Fibroblast of lung (primary cell): ENCODE data around the gene RMC1. TPM values are rescaled to one million over a fixed set of nuclear protein-coding genes. Genes with fewer than 3 reads are reported as not detected.

Source experiments
- DNase-seq, 2 donors: peaks; one replicate each; pipeline versions ENCODE4 v3.0.0 to v3.0.0-alpha.2; 2010; ENCODE audit warnings: low read depth in 2 of 2
- H2AFZ ChIP-seq: 2 replicates; pipeline ENCODE4 v1.5.1; 2012; ENCODE audit warnings: low read length, control low read depth, inconsistent platforms
- H3K27ac ChIP-seq: 2 replicates; pipeline ENCODE4 v1.5.1; 2011; ENCODE audit warnings: low read length, control low read depth; ENCODE audit not compliant: insufficient read depth
- H3K27me3 ChIP-seq: 2 replicates; pipeline ENCODE4 v1.5.1; 2011; ENCODE audit warnings: mild to moderate bottlenecking, low read length; ENCODE audit not compliant: control insufficient read depth, insufficient read depth
- H3K36me3 ChIP-seq: 2 replicates; pipeline ENCODE4 v1.5.1; 2011; ENCODE audit warnings: low read length; ENCODE audit not compliant: control insufficient read depth, insufficient read depth
- H3K4me1 ChIP-seq: 2 replicates; pipeline ENCODE4 v1.5.1; 2011; ENCODE audit warnings: low read length; ENCODE audit not compliant: control insufficient read depth, insufficient read depth; ENCODE audit errors: extremely low read depth
- H3K4me2 ChIP-seq: 2 replicates; pipeline ENCODE4 v1.5.1; 2011; ENCODE audit warnings: low read length, control low read depth; ENCODE audit not compliant: insufficient read depth; ENCODE audit errors: extremely low read depth
- H3K4me3 ChIP-seq, 4 experiments: fragments of 200-600 bp in 1 of 4; sonication (generic) in 1 of 4; replicated peaks in 1 of 4; 2 replicates each; pipeline ENCODE4 v1.5.1; 2011 to 2016; ENCODE audit warnings: low read length in 4 of 4, low read depth in 3 of 4, mild to moderate bottlenecking in 3 of 4, control low read depth in 2 of 4, inconsistent platforms in 1 of 4, mixed read lengths in 1 of 4; ENCODE audit not compliant: insufficient read depth in 1 of 4; ENCODE audit errors: control extremely low read depth in 1 of 4
- H3K79me2 ChIP-seq: 2 replicates; pipeline ENCODE4 v1.5.1; 2012; ENCODE audit warnings: mild to moderate bottlenecking, low read length, inconsistent platforms; ENCODE audit not compliant: control insufficient read depth, insufficient read depth
- H3K9ac ChIP-seq: 2 replicates; pipeline ENCODE4 v1.5.1; 2011; ENCODE audit warnings: mild to moderate bottlenecking, low read length, control low read depth; ENCODE audit not compliant: insufficient read depth
- H3K9me3 ChIP-seq: 2 replicates; pipeline ENCODE4 v1.5.1; 2012; ENCODE audit warnings: low read depth, low read length; ENCODE audit not compliant: control insufficient read depth, insufficient read depth
- H4K20me1 ChIP-seq: 2 replicates; pipeline ENCODE4 v1.5.1; 2011; ENCODE audit warnings: low read length; ENCODE audit not compliant: control insufficient read depth, insufficient read depth; ENCODE audit errors: extremely low read depth
- EZH2 ChIP-seq: IDR thresholded peaks from 2 replicates; pipeline ENCODE4 v1.5.1; 2012; ENCODE audit warnings: low read length, control low read depth, mild to moderate bottlenecking; ENCODE audit errors: missing control alignments
- polyA plus RNA-seq, 2 donors: library from polyadenylated mRNA; depleted of rRNA in 1 of 2; stranded (reverse) in 1 of 2; unstranded in 1 of 2; fragments of >200 nt; gene quantifications; 2 replicates each; pipeline ENCODE4 v1.2.1, GENCODE V29; 2011 to 2012; ENCODE audit warnings: missing spikeins in 1 of 2
- total RNA-seq: library from RNA; depleted of rRNA; stranded (reverse); fragments of >200 nt; gene quantifications from 2 replicates; pipeline ENCODE4 v1.2.1, GENCODE V29; 2014
- TF ChIP-seq, protein P1 (sequence below), 2 donors: IDR thresholded peaks in 1 of 2; conservative IDR thresholded peaks in 1 of 2; 1 replicate in 1 of 2; 2 replicates in 1 of 2; pipeline ENCODE4 v1.5.1; 2011 to 2012; ENCODE audit warnings: low read length in 2 of 2, control low read depth in 1 of 2, inconsistent platforms in 1 of 2, low read depth in 1 of 2, mild to moderate bottlenecking in 1 of 2

RMC1 gene
- total and polyA plus RNA-seq, 2 donors (not counting 1 experiment from before 2014, with no cell fraction given): 22.5 to 29.6 TPM

GRCh38 chr18:23539296-23539695 lies 36.0 kb downstream of the RMC1 start:
- H3K4me2 ChIP-seq: no peak overlapping the region
- TF ChIP-seq, protein P1, sequence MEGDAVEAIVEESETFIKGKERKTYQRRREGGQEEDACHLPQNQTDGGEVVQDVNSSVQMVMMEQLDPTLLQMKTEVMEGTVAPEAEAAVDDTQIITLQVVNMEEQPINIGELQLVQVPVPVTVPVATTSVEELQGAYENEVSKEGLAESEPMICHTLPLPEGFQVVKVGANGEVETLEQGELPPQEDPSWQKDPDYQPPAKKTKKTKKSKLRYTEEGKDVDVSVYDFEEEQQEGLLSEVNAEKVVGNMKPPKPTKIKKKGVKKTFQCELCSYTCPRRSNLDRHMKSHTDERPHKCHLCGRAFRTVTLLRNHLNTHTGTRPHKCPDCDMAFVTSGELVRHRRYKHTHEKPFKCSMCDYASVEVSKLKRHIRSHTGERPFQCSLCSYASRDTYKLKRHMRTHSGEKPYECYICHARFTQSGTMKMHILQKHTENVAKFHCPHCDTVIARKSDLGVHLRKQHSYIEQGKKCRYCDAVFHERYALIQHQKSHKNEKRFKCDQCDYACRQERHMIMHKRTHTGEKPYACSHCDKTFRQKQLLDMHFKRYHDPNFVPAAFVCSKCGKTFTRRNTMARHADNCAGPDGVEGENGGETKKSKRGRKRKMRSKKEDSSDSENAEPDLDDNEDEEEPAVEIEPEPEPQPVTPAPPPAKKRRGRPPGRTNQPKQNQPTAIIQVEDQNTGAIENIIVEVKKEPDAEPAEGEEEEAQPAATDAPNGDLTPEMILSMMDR (conservative IDR thresholded peaks at IDR 0.05 in 1 of 2, IDR thresholded peaks at IDR 0.05 in 1 of 2; ENCODE audit: low read depth in 1 of 2, low read length in 2 of 2): no peak
- TF ChIP-seq EZH2: no peak

DNA sequence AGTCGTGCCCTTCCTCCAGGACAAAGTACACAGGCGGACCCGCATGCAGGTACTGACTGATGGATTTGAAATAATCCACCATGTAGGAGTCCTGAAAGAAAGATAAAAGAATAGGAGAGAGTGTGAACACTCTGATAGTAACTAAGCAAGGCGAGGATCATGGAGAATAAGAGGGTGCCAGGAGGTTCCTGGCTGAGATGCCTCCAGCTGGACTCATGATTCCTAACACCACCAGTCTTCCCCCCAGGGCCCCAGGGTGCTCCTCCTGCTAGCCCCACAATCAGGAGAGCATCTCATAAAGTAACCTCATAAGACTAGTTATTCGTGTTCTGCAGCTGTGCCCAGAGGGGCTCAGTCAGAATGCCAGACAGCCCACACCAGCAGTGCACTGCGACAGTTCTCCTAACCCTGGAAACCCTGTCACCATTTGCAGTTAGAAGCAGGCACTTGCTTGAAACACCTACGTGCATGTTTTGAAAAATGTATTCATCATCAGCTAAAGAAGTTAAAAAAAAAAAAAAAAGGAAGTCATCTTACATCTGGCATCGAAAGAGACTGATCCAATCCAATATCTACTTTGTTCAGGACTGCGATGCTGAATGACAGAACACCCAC lies 36.7 kb downstream of the RMC1 start:
- H3K4me1 ChIP-seq: no peaks in the 10 kb centered on the region
- H3K4me2 ChIP-seq: no peak overlapping the region
- no peaks in the 10 kb centered on the region for H3K27me3 ChIP-seq
- no peak overlapping the region for H3K9ac ChIP-seq
- TF ChIP-seq, protein P1 (conservative IDR thresholded peaks at IDR 0.05 in 1 of 2, IDR thresholded peaks at IDR 0.05 in 1 of 2; ENCODE audit: low read depth in 1 of 2, low read length in 2 of 2): no peak
- TF ChIP-seq EZH2: no peak
- no peak overlapping the region for H2AFZ ChIP-seq
- H3K4me3 ChIP-seq: no peak overlapping the region
- peaks cover 15% of the 10 kb centered on the region for H3K36me3 ChIP-seq
- no peak overlapping the region for H3K27ac ChIP-seq
- no peak for DNase-seq
- no peaks in the 10 kb centered on the region for H3K79me2 ChIP-seq
- no peaks in the 10 kb centered on the region for H4K20me1 ChIP-seq
- no peaks in the 10 kb centered on the region for H3K9me3 ChIP-seq

More at GRCh38 chr18:23539296-23539695, 36.0 kb downstream of the RMC1 start:
- Histone ChIP-seq H3K36me3 (peaks cover 14% of the 10 kb centered on the region), H3K27ac (no peak overlapping the region), H3K27me3 (no peaks in the 10 kb centered on the region), H4K20me1 (no peaks in the 10 kb centered on the region), H3K9ac (no peak overlapping the region), H3K4me1 (no peaks in the 10 kb centered on the region), H3K9me3 (no peaks in the 10 kb centered on the region), H3K79me2 (no peaks in the 10 kb centered on the region), H3K4me3 (no peak overlapping the region), H2AFZ (no peak overlapping the region)
- no peak for DNase-seq

- no peaks in the 10 kb centered on the region for H3K27me3 ChIP-seq
- no peak overlapping the region for H2AFZ ChIP-seq
- TF ChIP-seq, protein P1 (conservative IDR thresholded peaks at IDR 0.05 in 1 of 2, IDR thresholded peaks at IDR 0.05 in 1 of 2; ENCODE audit: low read depth in 1 of 2, low read length in 2 of 2): no peak
- H3K4me2 ChIP-seq: no peak overlapping the region
- no peaks in the 10 kb centered on the region for H3K9me3 ChIP-seq
- H3K79me2 ChIP-seq: no peaks in the 10 kb centered on the region
- no peak overlapping the region for H3K9ac ChIP-seq
- H3K4me1 ChIP-seq: no peaks in the 10 kb centered on the region
- H3K4me3 ChIP-seq: no peak overlapping the region
- H3K27ac ChIP-seq: no peak overlapping the region
- H3K36me3 ChIP-seq: peaks cover 10% of the 10 kb centered on the region
- peak in 1 of 2 donors; percentile 76 for DNase-seq
- H4K20me1 ChIP-seq: no peaks in the 10 kb centered on the region
Observed at GRCh38 chr18:23540867-23541266, 37.6 kb downstream of the RMC1 start.
